SW 1271 (cell line): ENCODE measurements around the gene CELA3B.
A peak's percentile ranks its signal among the peaks of the same experiment; 100 is the strongest.
"Not testable (repeated sequence)": the region's sequence is repeated elsewhere in the genome, so short reads cannot be mapped to it uniquely, and the experiment has no call there.

Source experiments
- DNase-seq, 2 experiments: peaks; one replicate each; lab custom pipeline; 2025; lab: John Stamatoyannopoulos, UW

The CELA3B gene

DNA sequence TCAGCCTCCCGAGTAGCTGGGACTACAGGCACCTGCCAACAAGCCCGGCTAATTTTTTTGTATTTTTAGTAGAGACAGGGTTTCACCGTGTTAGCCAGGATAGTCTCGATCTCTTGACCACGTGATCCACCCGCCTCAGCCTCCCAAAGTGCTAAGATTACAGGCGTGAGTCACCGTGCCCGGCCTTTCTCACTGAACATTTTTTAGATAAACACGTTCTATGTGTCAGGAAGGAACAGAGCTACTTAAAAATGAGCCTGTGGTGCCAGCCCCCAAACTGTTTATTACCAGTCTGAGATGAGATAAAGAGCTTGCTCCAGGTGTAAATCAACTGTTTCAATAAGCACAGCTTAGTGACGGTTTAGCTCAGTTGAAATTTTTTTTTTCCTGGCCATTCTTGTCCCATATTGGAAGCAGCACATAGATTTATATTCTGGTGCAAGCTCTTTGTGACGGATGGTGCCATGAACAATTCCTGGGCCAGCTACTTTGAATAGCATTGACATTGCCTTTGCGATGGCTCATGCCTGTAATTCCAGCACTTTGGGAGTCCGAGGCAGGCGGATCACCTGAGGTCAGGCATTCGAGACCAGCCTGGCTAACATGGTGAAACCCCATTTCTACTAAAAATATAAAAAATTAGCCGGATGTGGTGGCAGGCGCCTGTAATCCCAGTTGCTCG, 33.7 kb upstream of the CELA3B start:
- not testable (repeated sequence) for DNase-seq

DNA sequence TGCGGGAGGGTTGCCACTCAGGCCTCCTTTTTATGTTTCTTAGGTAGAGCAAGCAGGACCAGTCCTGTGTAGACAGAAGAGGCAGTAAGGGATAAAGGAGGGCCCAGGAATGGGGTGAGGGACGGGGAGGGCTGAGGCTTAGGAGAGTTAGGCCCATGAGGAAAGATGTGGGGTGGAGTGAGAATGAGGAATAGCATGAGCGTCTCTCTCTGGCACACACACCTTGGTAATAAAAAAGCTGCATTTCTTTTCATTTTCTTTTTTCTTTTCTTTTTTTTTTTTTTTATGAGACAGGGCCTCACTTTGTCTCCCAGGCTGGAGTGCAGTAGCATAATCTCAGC, 32.1 kb upstream of the CELA3B start:
- DNase-seq = no peak

- DNase-seq = no peak
Observed at GRCh38 chr1:21946836-21947587, 29.8 kb upstream of the CELA3B start.

DNA sequence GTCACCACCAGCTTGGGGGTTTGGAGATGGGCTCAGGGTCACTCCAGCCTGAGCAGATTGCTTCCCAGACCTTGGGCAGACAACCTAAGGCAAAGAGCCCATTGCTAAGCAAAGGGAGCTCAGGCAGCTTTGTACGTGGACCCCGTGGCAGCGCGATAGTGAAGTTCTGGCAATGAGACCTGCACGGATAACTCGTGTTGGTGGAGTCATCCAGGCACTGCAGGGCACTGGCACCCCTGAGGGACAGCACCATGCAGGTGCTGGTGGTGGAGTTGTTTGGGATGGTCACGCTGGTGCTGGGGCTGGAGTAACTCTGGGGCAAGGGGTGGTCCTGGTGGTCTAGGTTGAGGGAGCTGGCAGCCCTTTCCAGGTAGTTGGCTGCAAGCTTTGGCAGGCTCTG, 26.1 kb upstream of the CELA3B start:
- no peak for DNase-seq

DNA sequence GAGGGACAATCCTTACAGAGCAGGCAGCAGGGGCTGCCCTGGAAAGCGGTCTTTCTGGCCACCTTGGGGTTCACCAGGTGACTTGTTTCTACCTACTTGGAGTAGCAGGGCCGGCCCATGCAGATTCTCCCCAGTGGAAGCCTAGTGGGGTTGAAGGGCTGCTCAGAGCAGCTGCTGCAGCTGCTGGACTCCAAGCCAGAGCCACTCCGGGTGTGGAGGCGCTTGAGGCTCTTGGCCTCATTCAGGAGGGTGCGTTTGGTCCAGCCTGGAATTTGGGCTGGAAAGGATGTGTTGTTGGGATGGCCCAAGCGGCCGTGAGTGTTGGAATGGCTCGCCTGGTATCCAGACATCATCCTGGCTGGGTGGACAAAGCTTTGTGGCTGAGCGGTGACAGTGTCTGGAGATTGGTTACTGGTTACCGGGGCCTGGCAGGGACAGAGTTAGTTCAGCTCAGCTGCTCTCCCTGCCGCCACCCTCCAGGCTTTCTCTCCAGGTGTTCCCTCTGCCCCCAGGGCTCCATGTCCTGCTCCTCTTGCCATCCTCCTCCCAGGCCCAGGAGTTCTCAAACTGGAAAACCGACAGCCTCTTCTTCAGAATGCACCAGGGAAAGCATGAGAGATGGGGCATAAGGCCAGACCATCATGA, 25.5 kb upstream of the CELA3B start:
- DNase-seq = no peak

GRCh38 chr1:21952786-21953520, 23.9 kb upstream of the CELA3B start:
- DNase-seq = no peak

DNA sequence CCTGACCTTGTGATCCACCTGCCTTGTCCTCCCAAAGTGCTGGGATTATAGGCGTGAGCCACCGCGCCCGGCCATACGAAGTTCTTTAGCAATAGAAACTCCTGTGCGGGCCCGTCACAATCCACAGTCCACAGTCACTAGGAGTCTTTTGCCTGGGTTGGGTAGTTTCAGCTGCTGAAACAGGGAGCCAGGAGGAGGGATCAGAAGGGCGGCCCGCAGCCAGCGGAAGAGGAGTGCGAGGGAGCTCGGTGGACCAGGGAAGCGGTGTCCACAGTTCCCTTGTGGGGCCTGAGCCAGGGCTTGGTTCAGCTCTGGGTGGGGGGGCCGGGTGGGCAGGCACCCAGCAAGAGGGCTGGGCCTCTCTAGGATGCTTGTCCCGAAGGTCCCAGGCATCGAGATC, 21.8 kb upstream of the CELA3B start:
- no peak for DNase-seq

DNA sequence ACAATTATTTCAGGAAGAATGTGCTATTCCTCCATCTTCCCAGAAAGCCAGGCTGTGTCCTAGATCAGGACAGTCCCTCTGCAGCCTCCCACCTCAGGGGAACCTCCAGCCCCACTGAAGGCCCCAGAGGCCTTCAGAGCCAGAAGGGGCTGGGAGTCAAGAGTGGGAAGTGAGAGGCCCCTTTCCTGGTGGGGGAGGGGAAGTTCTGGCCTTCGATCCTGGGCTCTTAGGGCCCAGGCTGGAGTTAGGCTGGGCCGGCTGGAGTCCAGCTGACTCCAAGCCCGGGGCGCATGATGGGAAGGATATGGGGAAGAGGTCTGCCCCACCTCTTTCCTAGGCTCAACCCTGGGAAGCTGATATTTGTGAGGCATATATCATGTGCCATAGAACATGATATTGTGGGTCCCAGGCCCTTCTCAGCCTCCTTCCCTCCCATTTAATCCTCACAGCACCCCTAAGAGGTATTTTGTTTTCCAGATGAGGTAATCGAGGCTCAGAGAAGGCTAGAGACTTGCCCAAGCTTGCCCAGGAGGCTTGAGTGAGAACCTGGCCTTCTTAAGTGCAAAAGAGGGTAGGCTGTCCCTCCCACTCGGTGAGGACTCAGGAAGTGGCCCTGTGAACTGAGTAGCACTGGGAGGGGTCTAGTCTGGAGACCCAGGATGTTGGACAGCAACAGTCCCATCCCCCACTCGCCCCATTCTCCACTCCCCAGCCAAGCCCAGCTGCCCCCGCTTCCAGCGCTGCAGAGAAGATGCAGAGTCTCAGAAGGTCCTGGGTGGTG, 21.1 kb upstream of the CELA3B start:
- no peak for DNase-seq

GRCh38 chr1:21956720-21957552, 19.9 kb upstream of the CELA3B start:
- no peak for DNase-seq

DNA sequence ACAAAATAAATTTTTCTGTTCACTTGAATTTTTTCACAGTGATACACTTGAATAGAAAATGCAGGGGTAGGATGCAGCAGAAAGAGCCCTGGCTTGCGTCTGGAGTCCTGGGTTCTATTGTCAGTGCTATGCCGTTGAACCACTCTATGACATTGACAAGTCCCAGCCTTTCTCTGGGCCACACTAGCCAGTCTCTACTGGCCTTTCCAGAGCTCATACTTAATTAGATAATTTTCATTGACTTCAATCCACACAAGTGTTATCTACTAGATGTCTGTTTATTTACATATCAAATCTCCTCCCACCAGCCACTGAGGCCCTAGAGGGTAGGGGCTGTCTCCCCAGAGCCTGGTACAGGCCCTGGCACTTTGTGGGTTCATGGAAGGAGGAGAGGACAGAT, 15.5 kb upstream of the CELA3B start:
- no peak for DNase-seq

DNA sequence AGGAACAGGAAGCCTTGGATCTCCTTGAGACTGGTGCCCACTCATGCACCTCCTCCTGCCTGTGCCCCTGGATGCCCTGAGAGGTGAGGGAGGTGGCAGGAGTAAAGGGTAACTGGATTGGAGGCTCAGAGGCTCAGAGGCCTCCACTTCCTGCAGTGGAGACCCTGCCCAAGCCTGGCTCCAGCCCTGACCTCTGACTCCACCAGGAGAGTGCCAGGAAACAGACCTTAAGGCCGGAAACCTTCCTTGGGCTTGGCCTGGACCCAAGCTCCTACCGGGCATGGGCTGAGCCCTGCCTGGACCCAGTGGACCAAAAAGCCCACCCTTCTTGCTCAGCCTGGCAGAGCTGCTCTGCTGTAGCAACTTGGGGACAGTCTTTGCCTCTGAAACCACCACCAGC, 15.0 kb upstream of the CELA3B start:
- no peak for DNase-seq

DNA sequence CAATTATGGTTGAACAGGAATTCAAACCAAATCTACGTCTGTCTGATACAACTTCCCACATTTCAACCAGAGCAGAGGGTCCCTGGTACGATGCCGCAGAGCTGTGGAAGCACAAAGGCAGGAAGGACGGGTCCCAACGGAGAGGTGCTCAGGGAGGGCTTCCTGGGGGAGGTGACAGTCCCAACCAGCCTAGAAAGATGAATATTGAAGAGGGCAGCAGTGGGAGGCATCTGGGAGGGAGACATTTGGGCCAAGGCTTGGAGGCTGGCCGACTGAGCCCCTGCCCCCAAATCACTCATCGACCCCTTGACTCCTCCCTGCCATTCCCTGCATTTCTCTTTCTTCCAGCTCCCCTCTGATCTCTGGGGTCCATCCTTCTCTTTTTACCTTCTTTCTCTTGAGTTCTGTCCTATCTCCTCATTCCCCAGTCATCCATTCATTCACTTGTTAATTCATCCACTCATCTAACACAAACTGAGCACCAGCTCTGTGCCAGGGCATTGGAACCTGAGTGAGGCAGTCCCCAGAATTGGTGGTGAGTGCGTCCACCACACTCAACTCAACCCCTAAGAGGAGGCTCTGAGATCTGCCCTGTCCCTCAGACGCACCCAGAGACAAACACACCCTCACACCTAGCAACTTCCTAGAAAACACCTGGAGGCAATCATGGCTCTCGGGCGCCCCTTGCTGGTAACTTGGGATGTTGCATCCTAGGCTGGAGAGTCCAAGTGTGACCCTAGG, 13.2 kb upstream of the CELA3B start:
- DNase-seq = peak in 1 of 2 experiments; percentile 51

DNA sequence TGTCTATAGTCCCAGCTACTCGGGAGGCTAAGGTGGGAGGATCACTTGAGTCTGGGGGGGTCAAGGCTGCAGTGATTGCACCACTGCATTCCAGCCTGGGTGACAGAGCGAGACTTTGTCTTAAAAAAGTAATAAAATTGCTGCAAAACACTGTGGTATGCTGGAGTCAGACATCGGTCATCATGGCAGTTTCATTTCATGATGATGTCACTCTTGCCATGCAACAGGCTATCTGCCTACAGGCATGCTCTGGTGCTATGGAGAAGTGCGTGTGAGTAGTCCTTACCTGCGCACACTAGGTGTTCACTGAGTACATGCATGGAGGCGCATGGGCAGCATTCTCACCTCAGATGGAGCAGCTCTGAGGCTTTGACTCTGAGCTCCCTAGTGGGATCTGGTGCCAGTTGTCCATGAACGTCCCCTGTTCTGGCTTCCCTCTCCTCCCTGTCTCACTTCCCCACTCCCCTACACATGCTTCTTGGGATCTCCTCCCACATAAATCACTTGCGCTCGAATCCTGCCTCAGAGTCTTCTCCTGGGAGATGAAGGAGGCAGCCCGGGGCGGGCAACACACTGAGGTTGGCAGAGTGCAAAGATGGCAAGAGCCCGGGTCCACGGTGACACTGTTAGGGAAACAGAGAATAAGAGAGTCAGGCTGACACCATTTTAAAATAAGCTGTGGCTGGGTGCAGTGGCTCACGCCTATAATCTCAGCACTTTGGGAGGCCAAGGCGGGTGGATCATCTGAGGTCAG, 10.4 kb upstream of the CELA3B start:
- no peak for DNase-seq

DNA sequence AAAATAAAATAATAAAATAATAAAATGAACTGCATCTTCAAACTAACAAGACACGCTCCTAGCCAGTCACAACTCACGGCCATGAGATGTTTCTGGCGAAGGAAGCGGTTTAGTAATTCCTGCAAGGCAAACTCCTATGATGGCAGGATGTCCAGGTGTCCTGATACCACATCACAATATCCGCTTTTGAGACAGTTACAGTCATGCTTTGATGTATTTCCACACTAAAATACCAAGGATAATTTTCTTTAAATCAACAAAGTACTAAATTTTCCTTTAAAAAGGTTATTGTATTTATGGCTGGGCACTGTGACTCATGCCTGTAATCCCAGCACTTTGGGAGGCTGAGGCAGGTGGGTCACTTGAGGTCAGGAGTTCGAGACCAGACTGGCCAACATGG, 9.6 kb upstream of the CELA3B start:
- not testable (repeated sequence) for DNase-seq

GRCh38 chr1:21969066-21969465, 7.8 kb upstream of the CELA3B start:
- DNase-seq = not testable (repeated sequence)

DNA sequence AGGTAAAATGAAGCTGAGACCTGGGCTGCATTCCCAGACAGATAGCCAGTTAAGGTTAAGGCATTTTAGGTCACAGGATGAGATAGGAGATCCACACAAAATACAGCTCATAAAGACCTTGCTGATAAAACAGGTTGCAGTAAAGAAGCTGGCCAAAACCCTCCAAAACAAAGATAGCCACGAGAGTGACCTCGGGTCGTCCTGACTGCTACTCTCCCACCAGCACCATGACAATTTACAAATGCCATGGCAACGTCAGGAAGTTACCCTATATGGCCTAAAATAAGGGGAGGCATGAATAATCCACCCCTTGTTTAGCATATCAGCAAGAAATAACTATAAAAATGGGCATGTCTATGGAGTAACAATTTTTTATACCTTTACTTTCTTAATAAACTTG, 6.3 kb upstream of the CELA3B start:
- DNase-seq = not testable (repeated sequence)

- not testable (repeated sequence) for DNase-seq
Observed at GRCh38 chr1:21972973-21973441, 3.8 kb upstream of the CELA3B start.

- not testable (repeated sequence) for DNase-seq
Observed at GRCh38 chr1:21973948-21974347, 2.9 kb upstream of the CELA3B start.

- DNase-seq = not testable (repeated sequence)
Observed at GRCh38 chr1:21974699-21975098, 2.1 kb upstream of the CELA3B start.
